GM21381 (cell line): ENCODE results near the gene HSPB8.

Source experiments
- ATAC-seq: cut with Tn5 transposase; IDR thresholded peaks from one replicate; pipeline ENCODE4 v1.9.1; 2021; ENCODE audit warnings: mild to moderate bottlenecking, moderate library complexity; ENCODE audit not compliant: unreplicated experiment

Gene HSPB8, protein sequence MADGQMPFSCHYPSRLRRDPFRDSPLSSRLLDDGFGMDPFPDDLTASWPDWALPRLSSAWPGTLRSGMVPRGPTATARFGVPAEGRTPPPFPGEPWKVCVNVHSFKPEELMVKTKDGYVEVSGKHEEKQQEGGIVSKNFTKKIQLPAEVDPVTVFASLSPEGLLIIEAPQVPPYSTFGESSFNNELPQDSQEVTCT

DNA sequence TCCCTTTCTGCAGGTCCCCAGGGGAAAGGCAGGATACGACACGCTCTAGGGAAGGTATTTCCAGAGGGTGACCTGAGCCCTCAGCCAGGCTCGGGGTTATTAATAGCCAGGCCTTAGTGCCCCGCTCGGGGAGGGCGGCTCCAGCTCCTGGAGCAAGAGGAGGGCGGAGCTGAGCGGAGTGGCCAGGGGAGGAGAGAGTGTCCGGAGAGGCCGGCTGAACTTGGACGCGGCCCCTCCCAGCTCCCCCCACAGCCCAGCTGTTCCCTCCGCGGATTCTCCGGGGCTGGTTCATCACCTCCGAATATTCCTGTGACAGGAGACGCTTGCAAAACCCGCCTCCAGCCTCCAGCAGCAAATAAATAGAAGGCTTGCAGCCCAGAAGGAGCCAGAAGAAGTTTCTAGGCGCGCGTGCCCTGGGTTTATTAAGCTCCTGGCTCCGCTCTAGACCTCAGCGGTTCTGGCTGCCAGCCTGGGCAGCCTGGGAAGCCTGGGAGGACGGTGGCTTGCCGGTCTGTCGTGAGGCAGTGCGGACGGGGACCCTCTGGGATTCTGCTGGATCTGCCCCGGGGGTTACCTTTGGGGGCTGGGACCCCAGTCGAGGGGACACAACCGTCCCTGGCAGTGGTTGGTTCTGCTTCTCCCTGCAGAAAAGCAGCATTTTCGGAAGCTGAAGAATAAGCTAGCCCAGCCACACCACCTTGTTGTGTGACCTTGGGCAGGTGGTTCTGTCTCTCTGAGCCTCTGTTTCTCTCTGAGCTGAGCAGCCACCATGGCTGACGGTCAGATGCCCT, at the start of gene HSPB8:
TSS of gene HSPB8 (plus strand) at position 388 of the 791 bp plus-strand sequence. CDS start at position 770, 382 bp downstream.
- no peak for ATAC-seq

DNA sequence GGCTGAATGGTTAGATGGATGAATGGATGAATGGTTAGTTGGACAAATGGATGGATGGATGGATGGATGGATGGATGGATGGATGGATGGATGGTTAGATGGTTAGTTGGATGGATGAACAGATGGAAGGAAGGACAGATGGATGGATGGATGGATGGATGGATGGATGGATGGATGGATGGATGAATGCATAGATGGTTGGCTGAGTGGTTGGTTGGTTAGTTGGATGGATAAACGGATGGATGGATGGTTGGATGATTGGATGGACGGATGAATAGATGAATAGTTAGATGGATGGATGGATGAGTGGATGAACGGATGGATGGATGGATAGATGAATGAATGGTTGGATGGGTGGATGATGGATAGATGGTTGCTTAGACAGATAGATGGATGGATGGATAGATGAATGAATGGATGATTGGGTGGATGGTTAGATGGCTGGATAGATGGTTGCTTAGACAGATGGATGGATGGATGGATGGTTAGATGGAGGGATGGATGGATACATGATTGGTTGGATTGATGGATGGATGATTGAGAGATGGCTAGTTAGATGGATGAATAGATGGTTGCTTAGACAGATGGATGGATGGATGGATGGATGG, 48.8 kb upstream of the HSPB8 start:
- no peak for ATAC-seq

DNA sequence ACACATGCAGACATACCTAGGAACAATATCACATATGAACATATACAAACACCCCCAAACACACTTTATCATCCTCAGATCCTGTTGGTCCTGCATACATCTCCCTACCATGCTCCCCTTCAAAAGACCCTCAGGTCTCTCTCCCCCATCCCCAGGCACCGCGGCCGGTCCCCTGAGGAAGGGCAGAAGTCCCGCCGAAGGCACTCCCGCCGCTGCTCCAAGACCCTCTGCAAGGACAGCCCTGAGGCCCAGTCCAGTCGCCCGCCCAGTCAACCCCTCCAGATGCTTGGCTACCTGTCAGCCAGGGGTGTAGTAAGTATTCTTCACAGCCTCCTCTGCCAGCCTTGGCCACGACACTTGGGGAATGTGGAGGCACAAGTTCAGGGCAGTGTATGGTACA, 48.2 kb upstream of the HSPB8 start:
- no peak for ATAC-seq

DNA sequence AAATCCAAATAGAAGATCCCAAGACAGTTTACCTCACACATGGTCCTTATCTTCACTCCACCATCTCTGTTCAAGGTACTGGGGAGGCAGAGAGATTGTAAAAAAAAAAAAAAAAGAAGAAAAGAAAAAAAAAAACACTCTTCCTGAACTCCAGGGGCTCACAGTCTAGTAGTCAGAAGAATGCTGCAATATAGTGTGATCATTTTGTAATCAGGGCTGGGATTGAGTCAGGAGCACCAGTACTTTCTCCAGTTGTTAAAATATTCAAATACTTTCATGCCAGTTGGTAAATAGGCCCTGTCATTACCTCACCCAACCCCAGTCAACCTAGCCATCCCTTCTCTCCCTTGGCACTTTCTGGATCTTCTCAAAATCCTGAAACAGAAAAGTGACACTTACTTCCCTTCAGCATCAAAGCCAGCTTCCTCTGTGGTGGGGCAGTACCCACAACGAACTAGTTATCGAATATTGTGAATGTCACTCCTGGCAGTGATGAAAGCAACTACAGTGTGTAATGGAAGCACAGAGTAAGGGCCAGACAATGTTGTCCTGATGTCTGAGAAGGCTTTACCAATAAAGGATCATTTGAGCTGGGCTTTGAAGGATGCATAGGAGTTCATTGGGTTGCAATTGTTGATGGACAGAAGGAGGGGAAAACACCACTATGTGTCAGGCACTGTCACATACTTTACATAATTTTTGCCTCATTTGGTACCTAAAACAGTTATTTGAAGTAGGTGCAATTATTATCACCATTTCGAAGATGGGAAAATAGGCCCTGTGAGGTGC, 44.3 kb upstream of the HSPB8 start:
- no peak for ATAC-seq

DNA sequence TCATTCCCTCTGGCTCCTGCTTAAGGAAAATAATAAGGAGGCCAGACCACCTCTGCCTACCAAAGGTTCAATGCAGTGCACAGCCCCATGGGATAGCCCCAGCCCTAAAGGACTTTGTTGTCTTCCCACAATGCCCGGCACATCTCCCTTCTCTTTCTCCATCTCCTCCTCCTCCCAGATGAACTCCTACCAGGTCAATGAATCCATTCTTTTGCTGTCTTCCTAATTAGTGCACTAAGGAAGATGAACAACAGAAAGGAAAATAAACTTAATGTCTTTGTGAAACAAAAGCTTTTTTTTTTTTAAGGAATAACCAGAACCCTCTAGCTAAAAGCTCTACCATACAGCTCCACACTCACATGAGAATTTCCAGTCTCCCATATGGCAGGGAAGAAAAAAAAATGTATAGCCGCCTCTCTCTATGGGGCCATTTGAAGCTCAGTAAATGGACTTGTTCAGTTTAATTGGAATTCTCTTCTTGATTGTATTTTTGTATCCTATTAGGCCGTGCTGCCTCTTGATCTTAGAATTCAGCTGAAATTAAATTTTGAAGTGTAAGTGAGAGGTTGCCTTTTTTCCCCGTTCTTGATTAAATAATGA, 41.8 kb upstream of the HSPB8 start:
- no peak for ATAC-seq

DNA sequence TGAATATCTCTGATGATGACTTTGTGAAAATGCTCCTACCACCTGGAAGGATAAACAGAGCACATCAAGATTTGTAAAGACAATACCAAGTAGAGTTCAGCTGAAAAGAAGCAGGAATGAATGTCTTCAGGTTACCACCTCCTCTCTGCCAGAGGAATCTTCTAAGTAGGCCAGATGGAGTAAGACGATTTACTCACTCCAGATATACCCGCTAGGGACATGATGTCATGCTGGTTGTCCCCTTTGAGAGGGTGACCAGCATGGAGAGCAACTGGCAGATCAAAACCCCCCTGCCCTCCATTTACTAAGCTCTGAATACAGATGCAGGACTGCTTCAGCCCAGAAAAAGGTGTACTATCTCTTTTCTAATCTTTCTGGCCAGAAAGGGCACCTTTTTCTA, 39.3 kb upstream of the HSPB8 start:
- no peak for ATAC-seq

DNA sequence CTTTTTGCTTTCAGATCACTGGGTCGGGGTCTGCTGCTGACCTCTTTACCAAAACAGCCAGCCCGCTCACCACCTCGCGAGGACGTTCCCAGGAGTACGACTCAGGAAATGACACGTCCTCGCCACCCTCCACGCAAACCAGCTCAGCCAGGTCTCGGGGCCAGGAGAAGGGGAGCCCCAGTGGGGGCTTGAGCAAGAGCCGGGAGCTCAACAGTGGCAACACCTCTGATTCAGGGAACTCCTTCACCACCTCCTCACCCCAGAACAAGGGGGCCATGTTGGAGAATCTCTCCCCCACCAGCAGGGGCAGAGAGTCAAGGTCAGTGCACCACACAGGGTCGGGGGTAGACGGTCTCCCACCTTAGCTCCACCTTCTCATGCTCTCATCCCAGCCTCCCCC, 33.4 kb upstream of the HSPB8 start:
- no peak for ATAC-seq

DNA sequence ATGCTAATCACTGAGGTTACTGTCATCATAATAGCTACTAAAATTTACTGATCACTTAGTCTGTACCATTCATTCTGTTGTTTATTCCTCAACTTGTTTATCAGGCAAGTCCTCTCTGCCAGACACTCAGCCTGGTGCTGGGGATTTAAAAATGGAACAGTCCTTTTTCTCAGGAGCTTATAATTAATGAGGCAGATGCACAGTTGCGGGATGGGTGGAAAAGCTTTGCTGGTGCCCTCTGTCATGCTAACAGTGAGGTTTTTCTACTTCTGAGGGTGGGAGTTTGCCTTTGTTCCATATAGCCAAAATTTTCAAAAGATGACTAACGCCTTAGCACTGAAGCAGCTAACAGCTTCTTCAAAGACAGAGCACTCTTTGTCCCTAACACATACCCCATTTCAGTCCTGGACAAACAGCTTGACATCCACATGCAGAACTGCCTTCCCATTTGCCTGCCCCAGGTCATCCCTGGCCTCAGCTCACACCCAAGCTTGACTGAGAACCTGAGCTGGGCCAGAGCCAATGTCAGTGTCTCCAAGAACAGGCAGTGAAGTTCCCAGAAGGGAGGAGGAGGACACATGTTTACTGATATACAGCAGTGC, 30.8 kb upstream of the HSPB8 start:
- no peak for ATAC-seq

DNA sequence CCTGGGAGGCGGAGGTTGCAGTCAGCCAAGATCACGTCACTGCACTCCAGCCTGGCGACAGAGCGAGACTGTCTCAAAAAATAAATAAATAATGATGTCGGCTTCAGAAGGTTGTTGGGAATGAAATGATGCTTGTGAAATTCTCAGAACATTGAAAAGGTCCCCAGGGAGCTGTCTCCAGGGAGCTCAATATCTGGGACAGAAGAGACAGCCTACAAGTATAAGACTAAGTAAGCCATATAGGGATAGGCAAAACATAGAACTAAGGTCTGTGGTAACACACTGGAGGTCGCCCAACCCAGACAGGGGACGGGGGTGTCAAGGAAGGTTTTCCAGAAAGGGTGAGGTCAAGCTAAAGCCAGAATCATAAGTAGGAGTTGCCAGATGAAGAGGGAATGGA, 29.5 kb upstream of the HSPB8 start:
- no peak for ATAC-seq

DNA sequence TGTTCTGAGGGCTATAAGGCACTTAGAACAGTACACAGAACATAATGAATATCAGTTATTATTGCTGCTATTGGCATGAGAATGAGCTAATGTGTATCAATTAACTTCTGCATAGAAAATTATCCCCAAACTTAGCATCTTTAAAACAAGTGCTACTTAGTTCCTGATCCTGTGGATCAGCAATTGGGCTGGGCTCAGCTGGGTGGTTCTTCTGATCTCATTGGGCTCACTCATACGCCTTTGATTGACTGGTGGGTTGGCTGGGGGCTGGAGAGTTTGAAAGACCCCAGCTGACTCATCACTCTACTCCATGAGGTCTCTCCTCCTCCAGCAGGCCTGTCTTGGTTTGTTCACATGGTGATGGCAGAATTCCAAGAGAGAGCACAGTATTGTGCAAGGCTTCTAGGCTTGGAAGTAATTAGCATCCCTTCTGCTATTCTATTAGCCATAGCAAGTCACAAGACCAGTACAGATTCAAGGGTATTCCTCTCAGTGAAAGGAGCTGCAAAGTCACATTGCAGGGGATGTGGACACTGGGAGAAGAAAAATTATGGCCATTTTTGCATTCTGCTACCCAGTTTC, 27.2 kb upstream of the HSPB8 start:
- ATAC-seq = no peak

DNA sequence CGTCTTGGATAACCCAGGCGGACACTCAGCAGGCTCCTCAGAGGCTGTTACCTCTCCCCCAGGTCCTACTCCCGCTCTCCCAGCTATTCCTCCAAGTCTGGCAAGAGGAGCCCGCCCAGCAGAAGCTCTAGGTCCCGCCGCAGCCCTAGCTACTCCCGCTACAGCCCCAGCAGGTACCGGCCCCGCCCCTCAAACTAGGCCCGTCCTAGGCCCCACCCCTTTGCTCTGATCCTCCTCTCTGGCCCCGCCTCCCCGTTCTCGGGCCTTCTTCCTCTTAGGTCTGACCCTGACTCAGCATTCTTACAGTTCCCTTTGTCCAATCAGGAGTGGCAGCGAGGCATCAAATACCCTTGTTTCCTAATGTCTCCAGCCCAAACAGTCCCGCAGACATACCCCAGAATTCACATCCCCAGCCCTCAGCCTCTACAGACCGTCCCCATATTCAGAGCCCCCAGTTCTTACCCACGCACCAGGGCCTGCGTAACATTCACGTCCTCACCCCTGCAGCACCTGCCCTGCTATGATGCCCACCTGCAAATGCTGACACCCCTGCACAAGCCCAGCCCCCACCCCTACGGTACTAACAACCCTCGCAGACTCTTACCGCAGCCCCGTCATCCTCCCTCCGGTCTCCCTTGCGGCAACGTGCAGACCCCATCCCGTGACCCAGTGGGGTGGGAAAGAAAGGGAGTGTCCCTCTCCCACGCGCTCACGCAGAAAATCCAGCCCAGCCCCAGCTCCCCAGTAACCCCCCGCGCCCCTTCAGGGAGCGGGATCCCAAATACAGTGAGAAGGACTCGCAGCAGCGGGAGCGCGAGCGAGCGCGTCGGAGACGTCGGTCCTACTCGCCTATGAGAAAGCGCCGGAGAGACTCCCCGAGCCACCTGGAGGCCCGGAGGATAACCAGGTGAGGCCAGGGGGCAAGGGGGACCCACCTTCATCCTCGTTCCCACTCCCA, 25.0 kb upstream of the HSPB8 start:
- no peak for ATAC-seq

DNA sequence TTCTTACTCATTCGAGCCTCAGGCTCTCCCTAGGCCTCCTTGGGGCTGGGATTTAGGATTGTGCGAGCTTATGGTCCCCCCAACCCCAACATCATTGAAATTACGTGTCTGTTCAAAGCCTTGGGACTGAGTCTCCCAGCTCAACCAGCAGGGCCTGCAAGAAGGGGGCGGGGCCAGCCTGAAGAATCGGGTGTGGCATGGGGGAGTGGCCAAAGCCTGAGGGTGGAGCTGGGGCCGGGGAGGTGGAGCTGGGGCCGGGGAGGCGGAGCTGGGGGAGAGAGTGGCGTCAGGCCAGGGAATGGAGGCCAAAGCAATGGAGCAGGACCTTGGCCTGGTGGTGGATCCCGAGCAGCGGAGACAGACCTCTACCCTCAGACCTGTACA, 24.3 kb upstream of the HSPB8 start:
- ATAC-seq = no peak

DNA sequence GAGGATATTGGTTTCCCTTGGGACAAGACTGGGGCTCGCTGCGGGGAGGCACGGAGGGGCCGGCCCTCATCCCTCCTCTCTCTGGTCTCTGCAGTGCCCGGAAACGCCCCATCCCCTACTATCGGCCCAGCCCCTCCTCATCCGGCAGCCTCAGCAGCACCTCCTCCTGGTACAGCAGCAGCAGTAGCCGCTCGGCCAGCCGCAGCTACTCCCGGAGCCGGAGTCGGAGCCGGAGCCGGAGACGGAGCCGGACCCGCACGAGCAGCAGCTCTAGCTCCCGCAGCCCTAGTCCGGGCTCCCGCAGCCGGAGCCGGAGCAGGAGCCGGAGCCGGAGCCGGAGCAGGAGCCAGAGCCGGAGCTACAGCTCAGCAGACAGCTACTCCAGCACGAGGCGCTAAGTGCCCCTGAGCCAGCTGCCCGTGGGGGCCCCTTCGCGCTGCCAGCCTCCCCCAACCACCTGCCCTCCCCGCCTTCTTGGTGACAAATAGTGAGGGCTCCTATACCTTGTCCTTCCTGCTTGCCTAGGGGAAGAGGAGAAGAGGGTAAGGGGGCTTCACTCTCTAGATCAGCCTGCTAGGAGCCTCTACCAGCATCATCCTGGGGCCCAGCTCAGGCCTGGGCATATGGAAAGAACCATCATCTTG, 22.2 kb upstream of the HSPB8 start:
- no peak for ATAC-seq

DNA sequence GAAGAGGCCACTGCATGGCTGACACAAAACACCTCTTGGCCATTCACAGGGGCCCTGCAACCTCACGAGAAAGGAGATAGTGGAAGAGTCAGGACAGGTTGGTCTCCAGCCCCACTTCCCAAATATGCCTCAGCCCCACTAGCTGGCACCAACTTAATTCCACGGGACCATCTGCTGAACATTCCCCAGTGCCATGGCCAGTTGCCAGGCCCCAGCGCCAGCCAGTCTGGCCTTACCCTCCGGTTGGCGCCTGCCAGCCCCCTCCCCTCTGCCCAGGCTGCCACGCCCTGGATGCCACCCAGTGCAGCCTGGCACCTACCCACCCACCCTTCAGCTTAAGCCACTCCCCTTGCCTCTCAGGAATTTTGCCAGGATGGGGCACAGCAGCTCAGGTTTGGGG, 21.2 kb upstream of the HSPB8 start:
- no peak for ATAC-seq

DNA sequence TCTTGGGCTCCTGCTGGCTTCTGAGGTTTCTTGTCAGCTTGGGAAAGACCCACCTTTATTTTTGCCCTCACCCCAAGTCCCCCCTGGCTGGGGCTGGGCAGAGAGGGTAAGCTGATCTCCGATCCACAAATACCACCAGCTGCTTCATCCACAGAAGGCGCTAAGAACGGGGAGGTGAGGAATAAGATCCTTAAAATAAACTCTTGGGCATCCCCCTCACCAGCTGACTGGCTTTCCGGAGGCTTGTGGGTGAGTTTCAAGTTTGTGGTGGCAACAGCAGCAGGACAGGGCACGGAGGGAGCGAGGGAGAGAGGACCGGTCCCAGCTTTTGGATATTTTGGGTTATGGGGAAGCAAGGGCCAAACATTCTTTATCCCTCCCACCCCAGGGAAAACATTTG, 20.8 kb upstream of the HSPB8 start:
- no peak for ATAC-seq

DNA sequence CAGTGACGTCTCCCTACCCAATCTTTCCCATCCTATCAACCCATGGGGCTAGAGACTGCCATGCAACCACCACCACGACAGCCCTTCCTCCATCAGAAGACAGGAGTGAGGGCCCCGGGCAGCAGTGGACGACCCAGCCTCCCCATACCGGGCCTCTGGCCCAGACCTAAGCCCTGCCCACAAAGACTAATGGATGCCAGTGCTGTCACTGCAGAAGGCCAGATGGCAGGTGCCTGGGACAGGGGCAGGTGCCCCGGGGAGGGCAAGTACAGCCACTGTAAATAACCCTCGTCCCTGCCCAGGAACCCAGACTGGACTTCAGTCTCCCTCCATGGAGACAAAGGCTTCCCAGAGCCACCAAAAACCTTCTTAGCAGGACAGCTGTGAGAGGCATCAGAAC, 20.3 kb upstream of the HSPB8 start:
- no peak for ATAC-seq

DNA sequence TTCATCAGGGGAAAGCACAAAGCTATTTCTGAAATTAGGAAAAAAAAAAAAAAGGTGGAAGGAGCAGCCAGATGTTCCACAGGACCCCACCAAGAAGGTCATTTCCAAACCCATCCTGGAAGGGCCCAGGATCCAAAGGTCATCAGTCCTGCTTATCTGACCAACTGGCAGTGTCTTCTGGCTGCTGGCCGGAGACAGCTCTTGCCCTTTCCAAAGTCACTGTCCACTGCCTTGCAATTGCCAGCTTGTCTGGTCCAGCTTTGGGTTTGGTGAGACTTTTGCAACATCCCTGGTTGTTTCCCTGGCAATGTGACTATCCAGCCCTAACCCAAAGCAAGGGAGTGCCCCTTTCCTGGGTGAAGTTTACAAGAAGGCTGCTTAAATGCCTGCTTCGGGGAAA, 18.9 kb upstream of the HSPB8 start:
- no peak for ATAC-seq

DNA sequence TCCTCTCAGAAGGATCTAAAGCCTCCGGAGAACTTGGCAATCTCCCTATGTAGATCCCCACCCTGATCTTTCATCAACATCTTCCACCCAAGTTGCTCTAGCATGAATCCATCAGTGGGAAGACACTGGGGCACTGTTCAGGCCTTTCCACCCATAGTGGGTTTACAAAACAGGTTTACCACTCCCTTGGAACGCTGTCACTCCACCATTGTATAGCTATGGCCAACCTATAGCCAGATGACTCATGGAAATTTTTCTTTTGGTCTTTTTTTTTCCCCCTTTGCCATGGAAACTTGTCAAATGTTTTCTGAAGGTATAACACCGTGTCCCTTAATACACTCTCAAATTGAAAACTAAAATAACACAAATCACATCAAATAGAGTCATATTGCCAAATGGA, 10.8 kb upstream of the HSPB8 start:
- ATAC-seq = no peak

DNA sequence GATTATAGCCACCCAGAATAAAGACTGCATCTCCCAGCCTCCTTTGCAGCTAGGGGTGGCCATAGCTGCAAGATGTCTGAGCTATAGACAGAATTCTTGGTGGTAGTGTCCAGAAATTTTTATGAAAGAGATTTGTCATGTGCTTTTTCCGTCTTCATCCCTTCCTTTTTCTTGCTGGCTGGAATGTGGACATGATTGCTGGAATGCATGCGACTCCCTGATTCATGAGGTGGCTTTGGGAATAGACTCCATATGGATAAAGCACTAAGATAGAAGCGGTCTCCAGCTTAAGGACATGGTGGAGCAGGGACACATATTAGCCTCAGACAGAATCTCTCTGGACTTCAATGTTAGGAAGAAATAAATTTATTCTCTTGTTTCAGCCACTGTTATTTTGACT, 10.0 kb upstream of the HSPB8 start:
- no peak for ATAC-seq
